ENCODE data around the gene IQUB. TPM values are rescaled to one million over a fixed set of nuclear protein-coding genes. Genes with fewer than 3 reads are reported as not detected.
"Not testable (repeated sequence)": the region's sequence is repeated elsewhere in the genome, so short reads cannot be mapped to it uniquely, and the experiment has no call there.

Gene IQUB
- polyA plus RNA-seq, 1 donor from 2014 or later: 0.41 TPM

GRCh38 chr7:123528265-123528664 is 6.1 kb downstream of the IQUB start:
- Histone ChIP-seq H3K27ac (ENCODE audit: low read length) (no peak overlapping the region), H3K4me2 (ENCODE audit: low read length) (no peak overlapping the region), H4K20me1 (ENCODE audit: insufficient read depth) (no peaks in the 10 kb centered on the region), H3F3A (ENCODE audit: insufficient read depth, low read length, poor library complexity, severe bottlenecking) (no peaks in the 10 kb centered on the region), H3K9me2 (ENCODE audit: insufficient read depth, low read length) (no peaks in the 10 kb centered on the region), H3K27me3 (ENCODE audit: insufficient read depth, low read depth, low read length) (peaks cover 7% of the 10 kb centered on the region), H3K79me2 (replicated peaks; ENCODE audit: insufficient read depth, low read length) (no peaks in the 10 kb centered on the region), H2AFZ (ENCODE audit: low read depth, low read length) (no peak overlapping the region), H3K36me3 (ENCODE audit: insufficient read depth, low read length) (no peaks in the 10 kb centered on the region), H3K9me3 (ENCODE audit: low read length) (no peaks in the 10 kb centered on the region), H3K4me3 (ENCODE audit: low read length) (no peak overlapping the region), H3K9ac (ENCODE audit: low read length) (no peak overlapping the region)
- TF ChIP-seq MXI1 (conservative IDR thresholded peaks at IDR 0.05; ENCODE audit: poor library complexity, severe bottlenecking) (no peak), CTCF (IDR thresholded peaks at IDR 0.05; ENCODE audit: poor library complexity, severe bottlenecking) (no peak), RAD21 (conservative IDR thresholded peaks at IDR 0.05) (no peak), TAF1 (IDR thresholded peaks at IDR 0.05; ENCODE audit: low read depth) (no peak), EP300 (conservative IDR thresholded peaks at IDR 0.05; ENCODE audit: poor library complexity, severe bottlenecking) (no peak), SMC3 (conservative IDR thresholded peaks at IDR 0.05; ENCODE audit: poor library complexity) (no peak), POLR2AphosphoS5 (IDR thresholded peaks at IDR 0.05) (no peak), EZH2 (IDR thresholded peaks at IDR 0.05; ENCODE audit: borderline replicate concordance, insufficient read depth, low read length, poor library complexity, severe bottlenecking) (no peak)
- TF ChIP-seq, protein P1, sequence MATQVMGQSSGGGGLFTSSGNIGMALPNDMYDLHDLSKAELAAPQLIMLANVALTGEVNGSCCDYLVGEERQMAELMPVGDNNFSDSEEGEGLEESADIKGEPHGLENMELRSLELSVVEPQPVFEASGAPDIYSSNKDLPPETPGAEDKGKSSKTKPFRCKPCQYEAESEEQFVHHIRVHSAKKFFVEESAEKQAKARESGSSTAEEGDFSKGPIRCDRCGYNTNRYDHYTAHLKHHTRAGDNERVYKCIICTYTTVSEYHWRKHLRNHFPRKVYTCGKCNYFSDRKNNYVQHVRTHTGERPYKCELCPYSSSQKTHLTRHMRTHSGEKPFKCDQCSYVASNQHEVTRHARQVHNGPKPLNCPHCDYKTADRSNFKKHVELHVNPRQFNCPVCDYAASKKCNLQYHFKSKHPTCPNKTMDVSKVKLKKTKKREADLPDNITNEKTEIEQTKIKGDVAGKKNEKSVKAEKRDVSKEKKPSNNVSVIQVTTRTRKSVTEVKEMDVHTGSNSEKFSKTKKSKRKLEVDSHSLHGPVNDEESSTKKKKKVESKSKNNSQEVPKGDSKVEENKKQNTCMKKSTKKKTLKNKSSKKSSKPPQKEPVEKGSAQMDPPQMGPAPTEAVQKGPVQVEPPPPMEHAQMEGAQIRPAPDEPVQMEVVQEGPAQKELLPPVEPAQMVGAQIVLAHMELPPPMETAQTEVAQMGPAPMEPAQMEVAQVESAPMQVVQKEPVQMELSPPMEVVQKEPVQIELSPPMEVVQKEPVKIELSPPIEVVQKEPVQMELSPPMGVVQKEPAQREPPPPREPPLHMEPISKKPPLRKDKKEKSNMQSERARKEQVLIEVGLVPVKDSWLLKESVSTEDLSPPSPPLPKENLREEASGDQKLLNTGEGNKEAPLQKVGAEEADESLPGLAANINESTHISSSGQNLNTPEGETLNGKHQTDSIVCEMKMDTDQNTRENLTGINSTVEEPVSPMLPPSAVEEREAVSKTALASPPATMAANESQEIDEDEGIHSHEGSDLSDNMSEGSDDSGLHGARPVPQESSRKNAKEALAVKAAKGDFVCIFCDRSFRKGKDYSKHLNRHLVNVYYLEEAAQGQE (IDR thresholded peaks at IDR 0.05; ENCODE audit: borderline replicate concordance): no peak

DNA sequence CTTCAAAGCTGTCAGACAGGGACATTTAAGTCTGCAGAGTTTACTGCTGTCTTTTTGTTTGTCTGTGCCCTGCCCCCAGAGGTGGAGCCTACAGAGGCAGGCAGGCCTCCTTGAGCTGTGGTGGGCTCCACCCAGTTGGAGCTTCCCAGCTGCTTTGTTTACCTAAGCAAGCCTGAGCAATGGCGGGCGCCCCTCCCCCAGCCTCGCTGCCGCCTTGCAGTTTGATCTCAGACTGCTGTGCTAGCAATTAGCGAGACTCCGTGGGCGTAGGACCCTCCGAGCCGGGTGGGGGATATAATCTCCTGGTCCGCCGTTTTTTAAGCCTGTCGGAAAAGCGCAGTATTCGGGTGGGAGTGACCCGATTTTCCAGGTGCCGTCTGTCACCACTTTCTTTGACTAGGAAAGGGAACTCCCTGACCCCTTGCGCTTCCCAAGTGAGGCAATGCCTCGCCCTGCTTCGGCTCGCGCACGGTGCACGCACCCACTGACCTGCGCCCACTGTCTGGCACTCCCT is 6.6 kb downstream of the IQUB start:
- H3K4me3 ChIP-seq (ENCODE audit: low read length); H3K79me2 ChIP-seq (replicated peaks; ENCODE audit: insufficient read depth, low read length); H3K9me3 ChIP-seq (ENCODE audit: low read length); H3K36me3 ChIP-seq (ENCODE audit: insufficient read depth, low read length); H3K27me3 ChIP-seq (ENCODE audit: insufficient read depth, low read depth, low read length); H3K27ac ChIP-seq (ENCODE audit: low read length); H3F3A ChIP-seq (ENCODE audit: insufficient read depth, low read length, poor library complexity, severe bottlenecking); H3K9ac ChIP-seq (ENCODE audit: low read length); H3K4me2 ChIP-seq (ENCODE audit: low read length); H2AFZ ChIP-seq (ENCODE audit: low read depth, low read length); H3K9me2 ChIP-seq (ENCODE audit: insufficient read depth, low read length); H4K20me1 ChIP-seq (ENCODE audit: insufficient read depth): not testable (repeated sequence)

DNA sequence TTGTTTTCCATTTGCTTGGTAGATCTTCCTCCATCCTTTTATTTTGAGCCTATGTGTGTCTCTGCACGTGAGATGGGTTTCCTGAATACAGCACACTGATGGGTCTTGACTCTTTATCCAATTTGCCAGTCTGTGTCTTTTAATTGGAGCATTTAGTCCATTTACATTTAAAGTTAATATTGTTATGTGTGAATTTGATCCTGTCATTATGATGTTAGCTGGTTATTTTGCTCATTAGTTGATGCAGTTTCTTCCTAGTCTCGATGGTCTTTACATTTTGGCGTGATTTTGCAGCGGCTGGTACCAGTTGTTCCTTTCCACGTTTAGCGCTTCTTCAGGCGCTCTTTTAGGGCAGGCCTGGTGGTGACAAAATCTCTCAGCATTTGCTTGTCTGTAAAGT is 7.9 kb downstream of the IQUB start:
- not testable (repeated sequence) for H2AFZ ChIP-seq (ENCODE audit: low read depth, low read length); H3K27me3 ChIP-seq (ENCODE audit: insufficient read depth, low read depth, low read length); H3K79me2 ChIP-seq (replicated peaks; ENCODE audit: insufficient read depth, low read length); H3K4me3 ChIP-seq (ENCODE audit: low read length); H3K27ac ChIP-seq (ENCODE audit: low read length); H3K9me2 ChIP-seq (ENCODE audit: insufficient read depth, low read length); H3K4me2 ChIP-seq (ENCODE audit: low read length); H3F3A ChIP-seq (ENCODE audit: insufficient read depth, low read length, poor library complexity, severe bottlenecking); H3K36me3 ChIP-seq (ENCODE audit: insufficient read depth, low read length); H3K9ac ChIP-seq (ENCODE audit: low read length); H3K9me3 ChIP-seq (ENCODE audit: low read length); H4K20me1 ChIP-seq (ENCODE audit: insufficient read depth)
